ENCODE data around the gene TMPRSS3. TPM values are rescaled to one million over a fixed set of nuclear protein-coding genes. Genes with fewer than 3 reads are reported as not detected.

The TMPRSS3 gene
- total RNA-seq, 4 donors from 2014 or later: not detected

- H3K36me3 ChIP-seq: no peaks in the 10 kb centered on the region
- peaks cover 0 to 8% (median 3%) of the 10 kb centered on the region in 4 donors for H3K9me3 ChIP-seq
- H3K4me1 ChIP-seq: no peaks in the 10 kb centered on the region
- DNase-seq (ENCODE audit: extremely low spot score): no peak
- WGBS: 88% methylated on average over 25 of the region's 25 CpGs
- H3K27ac ChIP-seq (replicated peaks in 1 of 4): no peak overlapping the region
- intact Hi-C loops (cut with DNase I): no loop called here
- peaks cover 0 to 30% (median 0%) of the 10 kb centered on the region in 4 donors for H3K27me3 ChIP-seq
- no peak for TF ChIP-seq POLR2A (IDR thresholded peaks at IDR 0.05; ENCODE audit: low read depth)
- no peak for TF ChIP-seq EP300 (IDR thresholded peaks at IDR 0.05)
- TF ChIP-seq POLR2AphosphoS5 (IDR thresholded peaks at IDR 0.05): no peak
- no peak for TF ChIP-seq CTCF (IDR thresholded peaks at IDR 0.05)
- no peak overlapping the region for H3K4me3 ChIP-seq
These were observed 42.7 kb upstream of the TMPRSS3 start for GRCh38 chr21:42438316-42439205.

- no peak for DNase-seq (ENCODE audit: extremely low spot score)
- intact Hi-C loops (cut with DNase I): no loop called here
- no peak for TF ChIP-seq EP300 (IDR thresholded peaks at IDR 0.05)
- no peak for TF ChIP-seq POLR2AphosphoS5 (IDR thresholded peaks at IDR 0.05)
- no peak for TF ChIP-seq CTCF (IDR thresholded peaks at IDR 0.05)
- no peak for TF ChIP-seq POLR2A (IDR thresholded peaks at IDR 0.05; ENCODE audit: low read depth)
These were observed 41.9 kb upstream of the TMPRSS3 start for GRCh38 chr21:42437786-42438185.

GRCh38 chr21:42436914-42437313 lies 41.1 kb upstream of the TMPRSS3 start:
- no peaks in the 10 kb centered on the region for H3K4me1 ChIP-seq
- H3K9me3 ChIP-seq: peaks cover 0 to 25% (median 17%) of the 10 kb centered on the region in 4 donors
- no peak for TF ChIP-seq CTCF (IDR thresholded peaks at IDR 0.05)
- no peak for TF ChIP-seq POLR2AphosphoS5 (IDR thresholded peaks at IDR 0.05)
- no peak for TF ChIP-seq POLR2A (IDR thresholded peaks at IDR 0.05; ENCODE audit: low read depth)
- no peak for TF ChIP-seq EP300 (IDR thresholded peaks at IDR 0.05)
- no peaks in the 10 kb centered on the region for H3K36me3 ChIP-seq
- H3K27ac ChIP-seq (replicated peaks in 1 of 4): no peak overlapping the region
- intact Hi-C loops (cut with DNase I): no loop called here
- H3K4me3 ChIP-seq: no peak overlapping the region
- peaks cover 0 to 44% (median 0%) of the 10 kb centered on the region in 4 donors for H3K27me3 ChIP-seq
- no peak for DNase-seq (ENCODE audit: extremely low spot score)

More at GRCh38 chr21:42437786-42438185, 41.9 kb upstream of the TMPRSS3 start:
- H3K27me3 ChIP-seq: peaks cover 0 to 36% (median 0%) of the 10 kb centered on the region in 4 donors
- no peaks in the 10 kb centered on the region for H3K36me3 ChIP-seq
- peaks cover 0 to 16% (median 8%) of the 10 kb centered on the region in 4 donors for H3K9me3 ChIP-seq
- no peak overlapping the region for H3K27ac ChIP-seq (replicated peaks in 1 of 4)
- H3K4me3 ChIP-seq: no peak overlapping the region
- 64% methylated on average over 6 of the region's 8 CpGs for WGBS
- H3K4me1 ChIP-seq: no peaks in the 10 kb centered on the region

- Histone ChIP-seq H3K36me3 (no peaks in the 10 kb centered on the region), H3K27me3 (peaks cover 0 to 55% (median 0%) of the 10 kb centered on the region in 4 donors), H3K9me3 (peaks cover 0 to 28% (median 19%) of the 10 kb centered on the region in 4 donors), H3K4me3 (no peak overlapping the region), H3K4me1 (no peaks in the 10 kb centered on the region), H3K27ac (replicated peaks in 1 of 4) (no peak overlapping the region)
- DNase-seq (ENCODE audit: extremely low spot score): no peak
- TF ChIP-seq POLR2AphosphoS5 (IDR thresholded peaks at IDR 0.05) (no peak), CTCF (IDR thresholded peaks at IDR 0.05) (no peak)
- intact Hi-C loops (cut with DNase I): no loop called here
These were observed 40.0 kb upstream of the TMPRSS3 start for GRCh38 chr21:42435833-42436232.
